Coronary artery (tissue), 2 donors: Measurements from ENCODE around the gene AKIRIN1.
"Not testable (repeated sequence)": the region's sequence is repeated elsewhere in the genome, so short reads cannot be mapped to it uniquely, and the experiment has no call there.

Experiments used
- DNase-seq: peaks from one replicate; pipeline ENCODE4 v3.0.0-alpha.2; 2017; ENCODE audit warnings: low spot score
- H3K27ac ChIP-seq, 2 donors: fragments of 200-600 bp; sonication (generic); one replicate each; pipeline ENCODE4 v1.5.1; 2016 to 2019
- H3K4me3 ChIP-seq: fragments of 200-600 bp; sonication (generic); 2 replicates; pipeline ENCODE4 v1.5.1; 2016; ENCODE audit warnings: mild to moderate bottlenecking, moderate library complexity
- CTCF ChIP-seq: fragments of 200-600 bp; sonication (generic); IDR thresholded peaks from one replicate; pipeline ENCODE4 v1.5.1; 2019; ENCODE audit warnings: antibody characterized with exemption

AKIRIN1 gene

GRCh38 chr1:38958967-38959366 is 32.1 kb upstream of the AKIRIN1 start:
- H3K27ac ChIP-seq = no peak overlapping the region
- DNase-seq = no peak
- TF ChIP-seq CTCF = no peak
- no peak overlapping the region for H3K4me3 ChIP-seq

- TF ChIP-seq CTCF = no peak
- DNase-seq = no peak
Observed at GRCh38 chr1:38962113-38962512, 29.0 kb upstream of the AKIRIN1 start.

DNA sequence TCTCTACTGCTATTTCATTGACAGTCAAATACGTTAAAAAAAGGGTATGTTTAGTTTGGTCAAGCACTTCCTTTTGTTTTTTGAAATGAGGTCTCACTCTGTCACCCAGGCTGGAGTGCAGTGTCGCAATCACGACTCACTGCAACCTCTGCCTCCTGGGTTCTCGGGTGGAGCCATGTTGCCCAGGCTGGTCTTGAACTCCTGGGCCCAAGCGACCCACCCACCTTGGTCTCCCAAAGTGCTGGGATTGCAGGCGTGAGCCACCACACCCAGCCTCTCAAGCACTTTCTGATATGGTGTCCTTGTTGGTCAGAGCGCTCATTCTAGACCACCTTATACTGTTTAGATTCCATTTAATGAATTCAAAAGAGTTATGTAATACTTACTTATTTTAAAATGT is 28.5 kb upstream of the AKIRIN1 start:
- no peak overlapping the region for H3K4me3 ChIP-seq
- no peak overlapping the region for H3K27ac ChIP-seq
- no peak for TF ChIP-seq CTCF
- no peak for DNase-seq

More at GRCh38 chr1:38962113-38962512, 29.0 kb upstream of the AKIRIN1 start:
- Histone ChIP-seq H3K4me3 (no peak overlapping the region), H3K27ac (no peak overlapping the region)

DNA sequence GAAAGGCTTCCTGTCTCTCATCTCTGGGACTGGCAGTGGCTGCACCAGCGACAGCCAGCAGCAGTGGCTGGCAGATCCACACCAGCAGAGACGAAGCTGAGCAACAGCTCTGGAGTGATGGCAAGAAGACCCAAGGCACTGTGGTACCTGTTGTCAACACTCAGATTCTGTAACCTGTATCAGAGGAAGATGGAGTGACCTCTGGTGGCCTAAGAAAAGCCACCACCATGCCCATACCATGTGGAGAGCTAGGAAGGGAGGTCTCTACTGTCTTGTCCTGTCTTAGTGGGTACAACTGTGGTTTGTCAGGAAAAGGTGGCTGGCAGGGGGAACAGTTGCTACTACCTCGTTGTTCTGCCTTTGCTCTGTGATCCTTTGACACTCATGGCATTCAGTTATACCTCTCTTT is 26.9 kb upstream of the AKIRIN1 start:
- H3K4me3 ChIP-seq = no peak overlapping the region
- no peak for DNase-seq
- no peak for TF ChIP-seq CTCF
- no peak overlapping the region for H3K27ac ChIP-seq

- not testable (repeated sequence) for DNase-seq
Observed at GRCh38 chr1:38973145-38973544, 17.9 kb upstream of the AKIRIN1 start.

DNA sequence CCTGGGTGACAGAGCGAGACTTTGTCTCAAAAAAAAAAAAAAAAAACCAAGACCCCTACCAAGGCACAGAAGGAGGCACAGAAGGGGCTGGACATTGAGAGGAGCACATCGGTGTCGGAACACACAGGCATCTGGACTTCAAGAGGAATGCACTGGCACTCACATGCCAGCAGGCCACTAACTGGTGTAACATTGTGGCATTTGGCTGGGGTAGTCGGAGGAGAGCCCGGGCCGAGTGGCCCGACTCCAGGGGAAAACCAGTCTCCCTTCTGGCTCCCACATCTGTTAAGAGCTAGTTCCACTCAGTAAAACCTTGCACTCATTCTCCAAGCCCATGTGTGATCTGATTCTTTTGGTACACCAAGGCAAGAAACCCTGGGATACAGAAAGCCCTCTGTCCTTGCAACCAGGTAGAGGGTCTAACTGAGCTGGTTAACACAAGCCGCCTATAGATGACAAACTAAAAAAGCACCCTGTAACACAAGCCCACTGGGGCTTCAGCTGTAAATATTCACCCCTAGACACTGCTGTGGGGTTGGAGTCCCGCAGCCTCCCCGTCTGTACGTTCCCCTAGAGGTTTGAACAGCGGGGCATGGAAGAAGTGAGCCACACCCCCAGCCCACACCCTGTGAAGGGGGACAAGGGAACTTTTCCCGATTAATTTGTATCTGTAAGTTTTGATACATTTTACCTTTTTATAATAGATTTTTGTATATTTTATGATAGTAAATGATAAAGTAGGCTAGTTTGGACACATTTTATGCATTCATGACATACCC is 17.2 kb upstream of the AKIRIN1 start:
- Histone ChIP-seq H3K4me3 (no peak overlapping the region), H3K27ac (no peak overlapping the region)
- no peak for DNase-seq
- no peak for TF ChIP-seq CTCF

More at GRCh38 chr1:38973145-38973544, 17.9 kb upstream of the AKIRIN1 start:
- not testable (repeated sequence) for H3K27ac ChIP-seq, H3K4me3 ChIP-seq

DNA sequence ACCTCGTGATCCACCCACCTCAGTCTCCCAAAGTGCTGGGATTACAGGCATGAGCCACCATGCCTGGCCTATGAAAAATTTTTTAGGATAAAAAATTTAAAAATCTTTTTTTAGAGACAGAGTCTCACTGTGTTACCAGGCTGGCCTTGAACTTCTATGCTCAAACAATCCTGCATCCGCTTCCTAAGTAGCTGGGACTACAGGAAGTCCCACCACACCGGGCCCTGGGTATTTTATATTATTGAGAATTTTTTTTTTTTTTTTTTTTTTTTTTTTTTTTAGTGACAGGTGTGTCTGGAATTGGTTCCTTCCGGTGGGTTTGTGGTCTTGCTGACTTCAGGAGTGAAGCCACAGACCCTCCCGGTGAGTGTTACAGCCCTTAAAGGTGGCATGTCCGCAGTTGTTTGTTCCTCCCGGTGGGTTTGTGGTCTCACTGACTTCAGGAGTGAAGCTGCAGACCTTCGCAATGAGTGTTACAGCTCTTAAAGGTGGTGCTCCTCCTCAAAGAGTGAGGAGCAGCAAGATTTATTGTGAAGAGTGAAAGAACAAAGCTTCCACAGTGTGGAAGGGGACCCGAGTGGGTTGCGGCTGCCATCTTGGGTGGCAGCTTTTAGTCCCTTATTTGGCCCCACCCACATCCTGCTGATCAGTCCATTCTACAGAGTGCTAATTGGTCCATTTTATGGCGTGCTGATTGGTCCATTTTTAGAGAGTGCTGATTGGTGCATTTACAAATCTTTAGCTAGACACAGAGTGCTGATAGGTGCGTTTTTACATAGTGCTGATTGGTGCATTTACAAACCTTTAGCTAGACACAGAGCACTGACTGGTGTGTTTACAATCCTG is 13.5 kb upstream of the AKIRIN1 start:
- H3K4me3 ChIP-seq, DNase-seq, H3K27ac ChIP-seq: not testable (repeated sequence)

- DNase-seq, H3K4me3 ChIP-seq, H3K27ac ChIP-seq: not testable (repeated sequence)
Observed at GRCh38 chr1:38978245-38978542, 12.9 kb upstream of the AKIRIN1 start.

DNA sequence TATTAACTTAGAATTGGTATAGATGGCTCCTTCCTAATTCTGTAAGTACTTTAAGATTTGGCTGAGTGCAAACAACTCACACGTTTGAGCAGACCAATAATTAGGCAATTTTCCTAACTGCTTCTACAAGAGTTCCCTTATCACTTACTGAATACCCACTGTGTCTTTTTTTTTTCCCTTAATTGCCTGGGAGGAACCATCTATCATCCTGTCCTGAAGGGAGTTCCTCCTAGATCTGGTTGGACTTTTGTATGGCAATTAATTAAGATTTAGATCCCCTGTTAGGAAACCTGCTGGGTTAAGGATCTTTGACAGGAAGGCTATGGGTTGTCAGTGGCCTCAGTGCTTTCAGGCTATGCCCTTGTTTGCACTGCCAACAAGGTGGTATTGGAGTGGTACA is 11.7 kb upstream of the AKIRIN1 start:
- H3K27ac ChIP-seq, DNase-seq, H3K4me3 ChIP-seq: not testable (repeated sequence)
